ENCODE data around the gene GDPD5. TPM values are rescaled to one million over a fixed set of nuclear protein-coding genes. Genes with fewer than 3 reads are reported as not detected.

GDPD5 gene
- total RNA-seq, 1 donor from 2014 or later, result 36.6 TPM

GRCh38 chr11:75568616-75569219 is 43.0 kb upstream of the GDPD5 start:
- H3K36me3 ChIP-seq, result peaks cover 0 to 76% of the 10 kb centered on the region in 2 donors

DNA sequence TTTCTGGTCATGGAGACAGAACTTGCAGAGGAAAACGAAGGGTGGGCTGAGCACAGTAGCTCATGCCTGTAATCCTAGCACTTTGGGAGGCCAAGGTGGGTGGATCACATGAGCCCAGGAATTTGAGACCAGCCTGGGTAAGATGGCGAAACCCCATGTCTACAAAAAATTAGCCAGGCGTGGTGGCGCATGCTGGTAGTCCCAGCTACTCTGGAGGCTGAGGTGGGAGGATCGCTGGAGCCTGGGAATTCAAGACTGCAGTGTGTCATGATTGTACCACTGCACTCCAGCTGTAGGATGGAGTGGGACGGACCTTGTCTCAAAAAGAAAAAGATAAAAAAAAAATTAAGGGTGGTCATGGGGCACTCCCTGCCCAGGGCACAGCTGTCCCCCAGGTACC is 42.2 kb upstream of the GDPD5 start:
- peaks cover 79% of the 10 kb centered on the region for H3K4me1 ChIP-seq
- H3K27ac ChIP-seq, result peak overlapping the region; percentile 99
- H3K36me3 ChIP-seq, result peaks cover 0 to 72% of the 10 kb centered on the region in 2 donors

More at GRCh38 chr11:75568616-75569219, 43.0 kb upstream of the GDPD5 start:
- intact Hi-C loops (cut with DNase I), result no loop called here
- no peak overlapping the region for H3K27ac ChIP-seq
- TF ChIP-seq POLR2AphosphoS5 (IDR thresholded peaks at IDR 0.05; ENCODE audit: insufficient read depth in 1 of 2, low read depth in 1 of 2) (no peak), POLR2A (IDR thresholded peaks at IDR 0.05) (no peak)
- TF ChIP-seq, protein P1, sequence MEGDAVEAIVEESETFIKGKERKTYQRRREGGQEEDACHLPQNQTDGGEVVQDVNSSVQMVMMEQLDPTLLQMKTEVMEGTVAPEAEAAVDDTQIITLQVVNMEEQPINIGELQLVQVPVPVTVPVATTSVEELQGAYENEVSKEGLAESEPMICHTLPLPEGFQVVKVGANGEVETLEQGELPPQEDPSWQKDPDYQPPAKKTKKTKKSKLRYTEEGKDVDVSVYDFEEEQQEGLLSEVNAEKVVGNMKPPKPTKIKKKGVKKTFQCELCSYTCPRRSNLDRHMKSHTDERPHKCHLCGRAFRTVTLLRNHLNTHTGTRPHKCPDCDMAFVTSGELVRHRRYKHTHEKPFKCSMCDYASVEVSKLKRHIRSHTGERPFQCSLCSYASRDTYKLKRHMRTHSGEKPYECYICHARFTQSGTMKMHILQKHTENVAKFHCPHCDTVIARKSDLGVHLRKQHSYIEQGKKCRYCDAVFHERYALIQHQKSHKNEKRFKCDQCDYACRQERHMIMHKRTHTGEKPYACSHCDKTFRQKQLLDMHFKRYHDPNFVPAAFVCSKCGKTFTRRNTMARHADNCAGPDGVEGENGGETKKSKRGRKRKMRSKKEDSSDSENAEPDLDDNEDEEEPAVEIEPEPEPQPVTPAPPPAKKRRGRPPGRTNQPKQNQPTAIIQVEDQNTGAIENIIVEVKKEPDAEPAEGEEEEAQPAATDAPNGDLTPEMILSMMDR (IDR thresholded peaks at IDR 0.05), result no peak
- no peaks in the 10 kb centered on the region for H3K9me3 ChIP-seq
- H3K27me3 ChIP-seq, result no peaks in the 10 kb centered on the region
- no peak overlapping the region for H3K4me3 ChIP-seq
- DNase-seq (ENCODE audit: extremely low spot score in 2 of 2), result no peak
- peaks cover 71% of the 10 kb centered on the region for H3K4me1 ChIP-seq

DNA sequence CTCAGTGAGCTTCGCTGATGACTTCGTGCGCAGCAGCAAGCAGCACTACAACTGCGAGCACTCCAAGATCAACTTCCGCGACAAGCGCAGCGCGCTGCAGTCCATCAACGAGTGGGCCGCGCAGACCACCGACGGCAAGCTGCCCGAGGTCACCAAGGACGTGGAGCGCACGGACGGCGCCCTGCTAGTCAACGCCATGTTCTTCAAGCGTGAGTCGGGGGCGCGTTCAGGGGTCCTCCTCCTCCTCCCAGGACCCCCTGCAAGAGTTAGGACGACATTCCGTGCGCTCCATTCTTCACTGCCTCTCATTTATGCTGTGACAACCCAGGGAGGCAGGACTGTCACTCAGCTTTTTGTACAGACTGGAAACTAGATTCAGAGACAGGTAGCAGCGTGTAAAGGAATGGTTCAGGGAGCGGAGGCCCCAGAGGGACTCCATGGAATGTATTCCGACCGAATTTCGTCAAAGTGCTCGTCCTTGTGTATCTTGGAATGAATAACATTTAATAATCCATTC is 41.1 kb upstream of the GDPD5 start:
- peaks cover 0 to 60% of the 10 kb centered on the region in 2 donors for H3K36me3 ChIP-seq
- H3K4me1 ChIP-seq, result peaks cover 80% of the 10 kb centered on the region
- intact Hi-C loops (cut with DNase I), result no loop called here
- no peaks in the 10 kb centered on the region for H3K9me3 ChIP-seq
- no peaks in the 10 kb centered on the region for H3K27me3 ChIP-seq
- TF ChIP-seq, protein P1 (IDR thresholded peaks at IDR 0.05), result no peak
- TF ChIP-seq POLR2AphosphoS5 (IDR thresholded peaks at IDR 0.05; ENCODE audit: insufficient read depth in 1 of 2, low read depth in 1 of 2), result no peak
- TF ChIP-seq POLR2A (IDR thresholded peaks at IDR 0.05), result no peak
- H3K27ac ChIP-seq, result peak overlapping the region; percentile 99
- H3K4me3 ChIP-seq, result no peak overlapping the region
- DNase-seq (ENCODE audit: extremely low spot score in 2 of 2), result no peak

More for the DNA sequence above, 42.2 kb upstream of the GDPD5 start:
- H3K27me3 ChIP-seq, result no peaks in the 10 kb centered on the region
- intact Hi-C loops (cut with DNase I), result no loop called here
- TF ChIP-seq POLR2A (IDR thresholded peaks at IDR 0.05) (no peak), POLR2AphosphoS5 (IDR thresholded peaks at IDR 0.05; ENCODE audit: insufficient read depth in 1 of 2, low read depth in 1 of 2) (no peak)
- TF ChIP-seq, protein P1 (IDR thresholded peaks at IDR 0.05), result no peak
- no peak for DNase-seq (ENCODE audit: extremely low spot score in 2 of 2)
- H3K4me3 ChIP-seq, result no peak overlapping the region
- H3K9me3 ChIP-seq, result no peaks in the 10 kb centered on the region

DNA sequence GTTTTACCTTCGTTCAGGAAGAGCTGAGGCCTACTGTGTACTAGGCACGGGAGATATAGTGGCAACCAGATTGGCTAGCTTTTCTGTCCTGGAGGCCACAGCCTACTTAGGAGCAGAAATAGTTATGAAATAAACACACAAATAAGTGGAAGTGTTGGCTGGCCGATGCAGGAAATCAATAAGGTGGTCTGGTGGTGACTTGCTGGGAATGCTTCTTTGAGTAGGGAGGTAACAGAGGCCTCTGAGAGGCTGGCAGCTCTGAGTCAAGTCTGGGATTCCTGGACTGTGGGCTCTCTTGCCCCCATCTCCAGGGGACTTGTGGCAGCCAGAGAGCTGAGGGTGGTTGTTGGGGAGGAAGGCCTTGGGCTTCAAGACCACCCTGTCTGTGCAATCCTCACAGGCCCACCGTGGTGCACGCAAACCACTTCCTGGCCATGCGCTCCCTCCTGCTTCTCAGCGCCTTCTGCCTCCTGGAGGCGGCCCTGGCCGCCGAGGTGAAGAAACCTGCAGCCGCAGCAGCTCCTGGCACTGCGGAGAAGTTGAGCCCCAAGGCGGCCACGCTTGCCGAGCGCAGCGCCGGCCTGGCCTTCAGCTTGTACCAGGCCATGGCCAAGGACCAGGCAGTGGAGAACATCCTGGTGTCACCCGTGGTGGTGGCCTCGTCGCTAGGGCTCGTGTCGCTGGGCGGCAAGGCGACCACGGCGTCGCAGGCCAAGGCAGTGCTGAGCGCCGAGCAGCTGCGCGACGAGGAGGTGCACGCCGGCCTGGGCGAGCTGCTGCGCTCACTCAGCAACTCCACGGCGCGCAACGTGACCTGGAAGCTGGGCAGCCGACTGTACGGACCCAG is 40.4 kb upstream of the GDPD5 start:
- intact Hi-C loops (cut with DNase I), result no loop called here
- H3K9me3 ChIP-seq, result no peaks in the 10 kb centered on the region
- TF ChIP-seq, protein P1 (IDR thresholded peaks at IDR 0.05), result no peak
- TF ChIP-seq POLR2AphosphoS5 (IDR thresholded peaks at IDR 0.05; ENCODE audit: insufficient read depth in 1 of 2, low read depth in 1 of 2) (no peak), POLR2A (IDR thresholded peaks at IDR 0.05) (no peak)
- DNase-seq (ENCODE audit: extremely low spot score in 2 of 2), result no peak
- H3K27ac ChIP-seq, result peak overlapping the region; percentile 99
- peak overlapping the region; percentile 69 to 79 for H3K4me3 ChIP-seq
- H3K4me1 ChIP-seq, result peaks cover 87% of the 10 kb centered on the region
- H3K36me3 ChIP-seq, result peaks cover 0 to 53% of the 10 kb centered on the region in 2 donors
- H3K27me3 ChIP-seq, result no peaks in the 10 kb centered on the region

Measured in vagina (tissue), 2 donors.